ACC112 (cell line): ENCODE data around the gene TRAF4.
"Not testable (repeated sequence)": the region's sequence is repeated elsewhere in the genome, so short reads cannot be mapped to it uniquely, and the experiment has no call there.

ENCODE experiments used
- H2AFZ ChIP-seq: fragments of 200-600 bp; sonication (generic); one replicate; pipeline ENCODE4 v1.6.0; 2017; ENCODE audit warnings: antibody characterized with exemption, low read length; ENCODE audit not compliant: unreplicated experiment
- H3K27ac ChIP-seq: fragments of 200-600 bp; sonication (generic); 2 replicates; pipeline ENCODE4 v1.5.1; 2014; ENCODE audit warnings: low read depth, mild to moderate bottlenecking, antibody characterized with exemption, low read length, moderate library complexity
- H3K27me3 ChIP-seq: fragments of 200-600 bp; sonication (generic); 2 replicates; pipeline ENCODE4 v1.6.1; 2014; ENCODE audit warnings: mild to moderate bottlenecking, antibody characterized with exemption, low read length, moderate library complexity, mixed read lengths; ENCODE audit not compliant: insufficient read depth
- H3K36me3 ChIP-seq: fragments of 200-600 bp; sonication (generic); 2 replicates; pipeline ENCODE4 v1.6.1; 2016; ENCODE audit warnings: mild to moderate bottlenecking, antibody characterized with exemption, low read length, moderate library complexity, mixed read lengths; ENCODE audit not compliant: insufficient read depth
- H3K4me1 ChIP-seq: fragments of 200-600 bp; sonication (generic); one replicate; pipeline ENCODE4 v1.6.1; 2016; ENCODE audit warnings: low read length, mixed read lengths; ENCODE audit not compliant: insufficient read depth, unreplicated experiment, control insufficient read depth
- H3K4me3 ChIP-seq: fragments of 200-600 bp; sonication (generic); 2 replicates; pipeline ENCODE4 v1.5.1; 2014; ENCODE audit warnings: mild to moderate bottlenecking, low read depth, low read length
- H3K79me2 ChIP-seq: fragments of 200-600 bp; sonication (generic); one replicate; pipeline ENCODE4 v1.6.0; 2016; ENCODE audit warnings: low read length; ENCODE audit not compliant: control insufficient read depth, unreplicated experiment, insufficient read depth

Gene TRAF4

GRCh38 chr17:28763804-28764266, 20.0 kb downstream of the TRAF4 start:
- H3K4me1 ChIP-seq, result peaks cover 7% of the 10 kb centered on the region
- H3K36me3 ChIP-seq, result peaks cover 19% of the 10 kb centered on the region
- peaks cover 28% of the 10 kb centered on the region for H3K79me2 ChIP-seq
- H3K27me3 ChIP-seq, result no peaks in the 10 kb centered on the region
- H2AFZ ChIP-seq, result no peak overlapping the region
- no peak overlapping the region for H3K27ac ChIP-seq
- no peak overlapping the region for H3K4me3 ChIP-seq

- Histone ChIP-seq H2AFZ (no peak overlapping the region), H3K4me3 (no peak overlapping the region), H3K4me1 (peaks cover 7% of the 10 kb centered on the region), H3K36me3 (peaks cover 19% of the 10 kb centered on the region), H3K27me3 (no peaks in the 10 kb centered on the region), H3K79me2 (peaks cover 34% of the 10 kb centered on the region), H3K27ac (no peak overlapping the region)
These were observed 21.2 kb downstream of the TRAF4 start for GRCh38 chr17:28765038-28765437.

GRCh38 chr17:28773736-28774135, 29.9 kb downstream of the TRAF4 start:
- Histone ChIP-seq H3K27ac (no peak overlapping the region), H3K4me3 (no peak overlapping the region), H3K27me3 (no peaks in the 10 kb centered on the region), H3K4me1 (no peaks in the 10 kb centered on the region), H3K79me2 (peaks cover 48% of the 10 kb centered on the region), H3K36me3 (no peaks in the 10 kb centered on the region), H2AFZ (no peak overlapping the region)

- H2AFZ ChIP-seq, result no peak overlapping the region
- H3K4me1 ChIP-seq, result no peaks in the 10 kb centered on the region
- no peak overlapping the region for H3K27ac ChIP-seq
- H3K36me3 ChIP-seq, result peaks cover 4% of the 10 kb centered on the region; the same call in 1 of the 2 replicates
- no peaks in the 10 kb centered on the region for H3K27me3 ChIP-seq
- H3K4me3 ChIP-seq, result no peak overlapping the region
- H3K79me2 ChIP-seq, result peaks cover 53% of the 10 kb centered on the region
These were observed 30.4 kb downstream of the TRAF4 start for GRCh38 chr17:28774206-28774605.

- H3K27me3 ChIP-seq, result no peaks in the 10 kb centered on the region
- no peak overlapping the region for H3K27ac ChIP-seq
- no peak overlapping the region for H3K4me3 ChIP-seq
- peaks cover 15% of the 10 kb centered on the region for H3K36me3 ChIP-seq
- peaks cover 52% of the 10 kb centered on the region for H3K79me2 ChIP-seq
- no peaks in the 10 kb centered on the region for H3K4me1 ChIP-seq
- H2AFZ ChIP-seq, result no peak overlapping the region
These were observed 33.4 kb downstream of the TRAF4 start for GRCh38 chr17:28777178-28777577.

- not testable (repeated sequence) for H2AFZ ChIP-seq, H3K4me1 ChIP-seq, H3K27ac ChIP-seq, H3K4me3 ChIP-seq, H3K27me3 ChIP-seq
- Histone ChIP-seq H3K36me3 (peaks cover 15% of the 10 kb centered on the region), H3K79me2 (peaks cover 47% of the 10 kb centered on the region)
These were observed 35.8 kb downstream of the TRAF4 start for GRCh38 chr17:28779601-28780000.

- Histone ChIP-seq H3K36me3 (peaks cover 15% of the 10 kb centered on the region), H3K4me3 (no peak overlapping the region), H3K27me3 (no peaks in the 10 kb centered on the region), H3K27ac (no peak overlapping the region), H3K79me2 (peaks cover 34% of the 10 kb centered on the region), H3K4me1 (no peaks in the 10 kb centered on the region), H2AFZ (no peak overlapping the region)
These were observed 39.4 kb downstream of the TRAF4 start for GRCh38 chr17:28783161-28783560.

GRCh38 chr17:28788100-28788499, 44.3 kb downstream of the TRAF4 start:
- H3K27me3 ChIP-seq, result no peaks in the 10 kb centered on the region
- H3K4me1 ChIP-seq, result no peaks in the 10 kb centered on the region
- no peak overlapping the region for H2AFZ ChIP-seq
- no peak overlapping the region for H3K27ac ChIP-seq
- H3K36me3 ChIP-seq, result no peaks in the 10 kb centered on the region
- no peak overlapping the region for H3K4me3 ChIP-seq
- peaks cover 39% of the 10 kb centered on the region for H3K79me2 ChIP-seq

GRCh38 chr17:28792877-28793661, 49.3 kb downstream of the TRAF4 start:
- H2AFZ ChIP-seq, result no peak overlapping the region
- H3K4me3 ChIP-seq, result no peak overlapping the region
- H3K27ac ChIP-seq, result no peak overlapping the region
- H3K36me3 ChIP-seq, result no peaks in the 10 kb centered on the region
- no peaks in the 10 kb centered on the region for H3K4me1 ChIP-seq
- peaks cover 66% of the 10 kb centered on the region for H3K79me2 ChIP-seq
- no peaks in the 10 kb centered on the region for H3K27me3 ChIP-seq

GRCh38 chr17:28794846-28795441, 51.1 kb downstream of the TRAF4 start:
- H3K4me1 ChIP-seq, H3K4me3 ChIP-seq, H3K36me3 ChIP-seq, H3K27ac ChIP-seq, H3K27me3 ChIP-seq, H2AFZ ChIP-seq: not testable (repeated sequence)
- peaks cover 65% of the 10 kb centered on the region for H3K79me2 ChIP-seq

- H3K4me1 ChIP-seq, result no peaks in the 10 kb centered on the region
- no peak overlapping the region for H3K27ac ChIP-seq
- no peaks in the 10 kb centered on the region for H3K36me3 ChIP-seq
- H3K79me2 ChIP-seq, result peaks cover 64% of the 10 kb centered on the region
- H3K4me3 ChIP-seq, result no peak overlapping the region
- H3K27me3 ChIP-seq, result no peaks in the 10 kb centered on the region
- H2AFZ ChIP-seq, result no peak overlapping the region
These were observed 52.3 kb downstream of the TRAF4 start for GRCh38 chr17:28796062-28796461.
